GM10248 (cell line): ENCODE measurements around the gene ARGLU1.

ENCODE experiments used
- CTCF ChIA-PET: fragments of 300-600 bp; sonication (Branson Sonifier 250); formaldehyde crosslinking; extraction: SDS; loops from one replicate; lab custom pipeline; 2021; ENCODE audit warnings: antibody characterized with exemption; lab: Yijun Ruan, JAX
- POLR2A ChIA-PET: fragments of 350-650 bp; sonication (Branson Sonifier 250); formaldehyde crosslinking; extraction: SDS; loops from one replicate; lab custom pipeline; 2020; ENCODE audit warnings: antibody characterized with exemption; lab: Yijun Ruan, JAX
- DNase-seq: peaks from one replicate; pipeline ENCODE4 v3.0.0; 2012; ENCODE audit errors: extremely low spot score
- CTCF ChIP-seq: IDR thresholded peaks from 2 replicates; pipeline ENCODE4 v1.5.1; 2012; ENCODE audit warnings: mild to moderate bottlenecking, low read depth; ENCODE audit errors: extremely low read depth, missing control alignments, control extremely low read depth

ARGLU1 gene

GRCh38 chr13:106505295-106505694 lies 62.6 kb downstream of the ARGLU1 start:
- TF ChIP-seq CTCF = no peak
- POLR2A ChIA-PET = no interaction called here
- DNase-seq = no peak
- CTCF ChIA-PET = interaction anchor here (1.1 to 1.6 kb wide), 3 partner anchors 10 to 31 kb away, joined by 4 to 5 read pairs (median 4); no protein-coding TSS in a partner anchor

GRCh38 chr13:106503730-106504453 lies 64.0 kb downstream of the ARGLU1 start:
- ChIA-PET CTCF (interaction anchor here (1.3 to 1.6 kb wide), 4 partner anchors 10 to 32 kb away, joined by 4 to 5 read pairs (median 5); no protein-coding TSS in a partner anchor), POLR2A (no interaction called here)
- DNase-seq = no peak
- no peak for TF ChIP-seq CTCF

- no peak for TF ChIP-seq CTCF
- ChIA-PET POLR2A (no interaction called here), CTCF (interaction anchor here (1.4 to 1.6 kb wide), 2 partner anchors 9 to 33 kb away, joined by 5 read pairs; no protein-coding TSS in a partner anchor)
- no peak for DNase-seq
These were observed 64.7 kb downstream of the ARGLU1 start for GRCh38 chr13:106503272-106503671.

GRCh38 chr13:106500445-106500844 lies 67.5 kb downstream of the ARGLU1 start:
- DNase-seq = no peak
- ChIA-PET POLR2A (no interaction called here), CTCF (no interaction called here)
- no peak for TF ChIP-seq CTCF

DNA sequence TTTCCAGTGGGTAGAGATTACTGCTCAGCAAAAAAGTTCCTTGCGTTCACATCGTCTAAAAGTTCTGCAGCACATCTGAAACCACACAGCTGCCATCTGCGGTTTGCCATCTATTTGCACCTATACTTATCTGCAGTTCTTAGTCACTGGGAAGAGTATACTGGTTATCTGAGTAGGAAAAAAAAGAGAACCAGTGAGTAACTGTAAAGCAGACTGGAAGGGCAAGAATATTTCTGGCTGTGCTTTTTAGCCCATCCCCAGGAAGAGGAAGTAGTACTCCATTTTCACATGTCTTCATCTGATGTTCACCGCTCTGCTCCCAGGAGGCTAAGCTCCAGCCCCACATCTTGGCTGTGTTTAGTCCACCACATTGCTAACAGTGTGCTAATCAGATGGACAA lies 68.0 kb downstream of the ARGLU1 start:
- no peak for DNase-seq
- POLR2A ChIA-PET = no interaction called here

DNA sequence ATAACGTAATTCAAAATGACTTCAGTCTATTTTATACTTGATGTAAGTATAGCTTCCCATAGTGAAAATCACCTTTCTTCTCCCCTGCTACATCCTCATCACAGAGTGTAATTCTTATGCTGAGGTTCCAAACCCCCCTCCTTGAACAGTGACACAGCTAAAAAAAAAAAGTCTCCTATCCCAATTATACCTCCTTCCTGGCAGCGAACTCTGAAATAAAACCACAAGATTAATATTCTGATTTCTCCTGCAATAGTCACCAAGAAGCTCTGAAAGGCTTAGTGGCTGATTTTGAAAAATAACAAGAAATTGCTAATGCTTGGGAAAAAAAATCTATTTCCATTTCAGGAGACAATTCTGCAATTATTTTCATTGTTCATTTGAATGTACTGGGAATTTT lies 68.8 kb downstream of the ARGLU1 start:
- CTCF ChIA-PET = no interaction called here
- TF ChIP-seq CTCF = no peak
- no peak for DNase-seq
- POLR2A ChIA-PET = no interaction called here

More for the DNA sequence above, 68.0 kb downstream of the ARGLU1 start:
- CTCF ChIA-PET = no interaction called here
- no peak for TF ChIP-seq CTCF
